HepG2 (cell line): Measurements from ENCODE around the gene PEPD. TPM values are rescaled to one million over a fixed set of nuclear protein-coding genes. Genes with fewer than 3 reads are reported as not detected.

Experiments
- ARID4A ChIP-seq: sonication (generic); formaldehyde crosslinking; IDR thresholded peaks from 2 replicates; pipeline ENCODE4 v1.5.0; 2020; ENCODE audit warnings: mild to moderate bottlenecking, missing genetic modification reagents, borderline replicate concordance
- BHLHE40 ChIP-seq: IDR thresholded peaks from 2 replicates; pipeline ENCODE4 v1.6.1; 2011; ENCODE audit warnings: low read length, improper control_type of control experiment
- CREM ChIP-seq, 2 experiments: sonication (generic) in 1 of 2; formaldehyde crosslinking in 1 of 2; IDR thresholded peaks; 2 replicates each; pipeline versions ENCODE4 v1.4.0 to v1.6.1; 2016 to 2020; ENCODE audit warnings: antibody characterized with exemption in 1 of 2, mild to moderate bottlenecking in 1 of 2, missing genetic modification reagents in 1 of 2
- HOXA3 ChIP-seq: sonication (generic); formaldehyde crosslinking; IDR thresholded peaks from 2 replicates; pipeline ENCODE4 v1.5.0; 2020; ENCODE audit warnings: missing genetic modification reagents
- IRF2 ChIP-seq: IDR thresholded peaks from 2 replicates; pipeline ENCODE4 v1.6.1; 2018; ENCODE audit warnings: missing genetic modification reagents, missing compliant biosample characterization
- KAT7 ChIP-seq: IDR thresholded peaks from 2 replicates; pipeline ENCODE4 v1.6.1; 2018; ENCODE audit warnings: borderline replicate concordance, missing compliant biosample characterization
- KLF11 ChIP-seq: IDR thresholded peaks from 2 replicates; pipeline ENCODE4 v1.6.1; 2016; ENCODE audit warnings: missing compliant biosample characterization
- LBX2 ChIP-seq: sonication (generic); formaldehyde crosslinking; IDR thresholded peaks from 2 replicates; pipeline ENCODE4 v1.5.0; 2020; ENCODE audit warnings: missing genetic modification reagents, mild to moderate bottlenecking, borderline replicate concordance
- SMAD1 ChIP-seq: sonication (generic); formaldehyde crosslinking; IDR thresholded peaks from 2 replicates; pipeline ENCODE4 v1.4.0; 2020; ENCODE audit warnings: missing genetic modification reagents, low read depth, mild to moderate bottlenecking, borderline replicate concordance
- ZBTB25 ChIP-seq: IDR thresholded peaks from 2 replicates; pipeline ENCODE4 v1.6.1; 2018; ENCODE audit warnings: missing genetic modification reagents
- ZBTB46 ChIP-seq: sonication (generic); formaldehyde crosslinking; IDR thresholded peaks from 2 replicates; pipeline ENCODE4 v1.4.0; 2020; ENCODE audit warnings: mild to moderate bottlenecking, missing genetic modification reagents, borderline replicate concordance
- ZNF407 ChIP-seq: sonication (generic); formaldehyde crosslinking; IDR thresholded peaks from one replicate; pipeline ENCODE4 v1.5.1; 2020; ENCODE audit warnings: mild to moderate bottlenecking, missing genetic modification reagents; ENCODE audit errors: not compliant biosample characterization
- polyA plus RNA-seq, 8 experiments: library from polyadenylated mRNA; depleted of rRNA in 3 of 8; stranded (reverse) in 7 of 8; unstranded in 1 of 8; fragments of >200 nt; fragmentation: Illumina TruSeq in 4 of 8; extraction: Trizol in 4 of 8; gene quantifications; 2 replicates each; pipeline versions ENCODE4 v1.2.1 to v1.2.3, GENCODE V29; 2011 to 2016; ENCODE audit warnings: low read depth in 4 of 8, missing spikeins in 1 of 8, mixed read lengths in 1 of 8; ENCODE audit not compliant: insufficient read depth in 1 of 8
- total RNA-seq, 5 experiments: library from RNA; depleted of rRNA; stranded (reverse); fragments of >200 nt; fragmentation: Illumina TruSeq; extraction: Trizol; gene quantifications; 2 replicates each; pipeline ENCODE4 v1.2.3, GENCODE V29; 2016; ENCODE audit warnings: low read depth in 1 of 5

Gene PEPD
- total and polyA plus RNA-seq, 2 of the 13 experiments (the other 11 are each of a cell fraction or from before 2014, with no cell fraction given): 60.7 to 75.1 TPM

GRCh38 chr19:33406521-33407139 is 115.0 kb downstream of the PEPD start (continued):
- peak; percentile 74; the same call in 1 of the 2 replicates for TF ChIP-seq IRF2 (CRISPR knock-in tag)
- TF ChIP-seq KLF11 (CRISPR knock-in tag): no peak
- no peak for TF ChIP-seq CREM (IDR thresholded peaks at IDR 0.05)
- no peak for TF ChIP-seq CREM (CRISPR knock-in tag; IDR thresholded peaks at IDR 0.05)
- peak; percentile 43; the same call in 1 of the 2 replicates for TF ChIP-seq ARID4A (CRISPR knock-in tag)
- 0 out of 2 replicates have a peak, but pooled peaks have one; percentile 48 for TF ChIP-seq KAT7 (CRISPR knock-in tag)
- no peak for TF ChIP-seq LBX2 (CRISPR knock-in tag)
- 0 out of 2 replicates have a peak, but pooled peaks have one; percentile 24 for TF ChIP-seq BHLHE40
- TF ChIP-seq HOXA3: peak; percentile 41; the same call in 1 of the 2 replicates
- TF ChIP-seq ZBTB25 (CRISPR knock-in tag): peak; percentile 50; the same call in 1 of the 2 replicates
- TF ChIP-seq ZNF407: peak; percentile 35
- peak; percentile 67; the same call in 1 of the 2 replicates for TF ChIP-seq ZBTB46 (CRISPR knock-in tag)
- peak; percentile 57; the same call in 1 of the 2 replicates for TF ChIP-seq SMAD1
